Lower leg skin (tissue), 3 donors: ENCODE measurements around the gene SCYGR6.

Source experiments
- CTCF ChIP-seq, 3 donors: fragments of 450-650 bp; IDR thresholded peaks; one replicate each; pipeline ENCODE4 v1.5.1; 2016; ENCODE audit warnings: antibody characterized with exemption in 3 of 3, mild to moderate bottlenecking in 3 of 3, moderate library complexity in 2 of 3
- POLR2A ChIP-seq, 2 donors: fragments of 450-650 bp; IDR thresholded peaks; one replicate each; pipeline ENCODE4 v1.6.1; 2016 to 2017; ENCODE audit warnings: antibody characterized with exemption in 2 of 2, mild to moderate bottlenecking in 1 of 2, moderate library complexity in 1 of 2

- no peak for TF ChIP-seq CTCF (IDR thresholded peaks at IDR 0.05)
- no peak for TF ChIP-seq POLR2A (IDR thresholded peaks at IDR 0.05)
These were observed 21.0 kb upstream of the SCYGR6 start, which contains the start of gene SCYGR8 for GRCh38 chr2:227745594-227745993.
